Osteoblast (primary cell): Measurements from ENCODE around the gene NAA15. TPM values are rescaled to one million over a fixed set of nuclear protein-coding genes. Genes with fewer than 3 reads are reported as not detected.

Experiments used
- DNase-seq: peaks from one replicate; pipeline ENCODE4 v3.0.0; 2011; ENCODE audit warnings: low spot score, mixed read lengths; ENCODE audit not compliant: insufficient read length; ENCODE audit errors: missing footprints
- H2AFZ ChIP-seq: 2 replicates; pipeline ENCODE4 v1.6.0; 2011; ENCODE audit warnings: mild to moderate bottlenecking, low read length
- H3K27ac ChIP-seq: 2 replicates; pipeline ENCODE4 v1.5.1; 2011; ENCODE audit warnings: mild to moderate bottlenecking, low read depth, low read length, moderate library complexity
- H3K27me3 ChIP-seq: 2 replicates; pipeline ENCODE4 v1.6.0; 2012; ENCODE audit warnings: mild to moderate bottlenecking, control low read depth, inconsistent platforms, low read length, moderate library complexity; ENCODE audit not compliant: insufficient read depth
- H3K36me3 ChIP-seq: 2 replicates; pipeline ENCODE4 v1.5.1; 2011; ENCODE audit warnings: mild to moderate bottlenecking, low read length, control low read depth, moderate library complexity; ENCODE audit not compliant: insufficient read depth
- H3K4me1 ChIP-seq: 2 replicates; pipeline ENCODE4 v1.5.1; 2011; ENCODE audit warnings: mild to moderate bottlenecking, low read length, control low read depth, moderate library complexity; ENCODE audit not compliant: insufficient read depth
- H3K4me2 ChIP-seq: 2 replicates; pipeline ENCODE4 v1.6.0; 2011; ENCODE audit warnings: mild to moderate bottlenecking, low read length; ENCODE audit not compliant: insufficient read depth
- H3K4me3 ChIP-seq: fragments of 200-600 bp; sonication (generic); 3 replicates; pipeline ENCODE4 v1.5.1; 2012; ENCODE audit warnings: mild to moderate bottlenecking, low read length, inconsistent platforms; ENCODE audit not compliant: insufficient read depth
- H3K79me2 ChIP-seq: 2 replicates; pipeline ENCODE4 v1.6.0; 2012; ENCODE audit warnings: mild to moderate bottlenecking, low read length, control low read depth, inconsistent platforms; ENCODE audit not compliant: insufficient read depth
- H3K9me3 ChIP-seq: 2 replicates; pipeline ENCODE4 v1.5.1; 2011; ENCODE audit warnings: low read depth, low read length, control low read depth
- H4K20me1 ChIP-seq: 2 replicates; pipeline ENCODE4 v1.6.0; 2012; ENCODE audit warnings: mild to moderate bottlenecking, low read length, control low read depth; ENCODE audit not compliant: insufficient read depth
- total RNA-seq: library from RNA; depleted of rRNA; stranded (reverse); fragments of >200 nt; gene quantifications from 2 replicates; pipeline ENCODE4 v1.2.3, GENCODE V29; 2012
- TF ChIP-seq, protein P1 (sequence below): IDR thresholded peaks from 2 replicates; pipeline ENCODE4 v1.5.1; 2011; ENCODE audit warnings: mild to moderate bottlenecking, low read depth, low read length, moderate library complexity; ENCODE audit errors: extremely low read depth

NAA15 gene
- total RNA-seq, 1 donor, result 33.3 TPM

DNA sequence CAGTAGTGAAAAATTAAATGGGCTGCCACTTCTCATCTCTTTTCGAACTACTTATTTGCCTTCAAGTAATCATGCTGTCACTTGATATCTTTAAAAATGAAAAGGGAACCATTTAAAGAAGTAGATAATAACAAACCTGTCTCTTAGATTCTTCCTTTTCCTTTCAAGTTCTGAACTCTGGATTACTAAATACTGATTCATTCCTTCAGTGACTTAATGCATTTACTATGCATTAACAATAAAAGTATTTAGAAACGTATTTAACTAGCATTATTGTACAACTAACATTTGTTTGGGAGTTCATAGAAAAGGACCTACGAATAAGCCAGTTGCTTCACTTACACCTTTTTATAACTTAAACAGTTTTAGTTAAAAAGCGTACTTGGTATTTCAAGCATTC, 91.5 kb downstream of the NAA15 start:
- H3K36me3 ChIP-seq, result peaks cover 45% of the 10 kb centered on the region
- no peak for DNase-seq

DNA sequence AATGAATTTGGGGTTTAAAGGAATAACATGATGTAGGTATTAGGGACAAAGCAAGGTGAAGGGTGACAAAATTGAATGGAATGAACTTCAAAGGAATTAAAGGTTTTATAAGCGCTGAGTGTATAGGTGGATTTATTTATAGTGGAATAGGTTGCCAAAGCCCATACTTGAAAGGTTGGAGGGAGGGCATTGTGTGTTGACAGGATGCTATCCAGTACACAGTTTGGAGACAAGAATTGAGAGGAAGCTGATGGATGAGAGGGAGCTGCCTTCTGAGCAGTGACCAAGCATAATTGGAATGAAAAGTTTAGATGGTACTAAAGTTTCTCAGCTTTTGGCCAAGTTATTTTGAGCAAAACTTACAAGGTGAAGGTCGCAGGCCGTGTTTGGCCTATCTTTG, 100.1 kb downstream of the NAA15 start:
- no peak overlapping the region for H3K27ac ChIP-seq
- TF ChIP-seq, protein P1, sequence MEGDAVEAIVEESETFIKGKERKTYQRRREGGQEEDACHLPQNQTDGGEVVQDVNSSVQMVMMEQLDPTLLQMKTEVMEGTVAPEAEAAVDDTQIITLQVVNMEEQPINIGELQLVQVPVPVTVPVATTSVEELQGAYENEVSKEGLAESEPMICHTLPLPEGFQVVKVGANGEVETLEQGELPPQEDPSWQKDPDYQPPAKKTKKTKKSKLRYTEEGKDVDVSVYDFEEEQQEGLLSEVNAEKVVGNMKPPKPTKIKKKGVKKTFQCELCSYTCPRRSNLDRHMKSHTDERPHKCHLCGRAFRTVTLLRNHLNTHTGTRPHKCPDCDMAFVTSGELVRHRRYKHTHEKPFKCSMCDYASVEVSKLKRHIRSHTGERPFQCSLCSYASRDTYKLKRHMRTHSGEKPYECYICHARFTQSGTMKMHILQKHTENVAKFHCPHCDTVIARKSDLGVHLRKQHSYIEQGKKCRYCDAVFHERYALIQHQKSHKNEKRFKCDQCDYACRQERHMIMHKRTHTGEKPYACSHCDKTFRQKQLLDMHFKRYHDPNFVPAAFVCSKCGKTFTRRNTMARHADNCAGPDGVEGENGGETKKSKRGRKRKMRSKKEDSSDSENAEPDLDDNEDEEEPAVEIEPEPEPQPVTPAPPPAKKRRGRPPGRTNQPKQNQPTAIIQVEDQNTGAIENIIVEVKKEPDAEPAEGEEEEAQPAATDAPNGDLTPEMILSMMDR, result no peak

More for the DNA sequence above, 91.5 kb downstream of the NAA15 start:
- Histone ChIP-seq H2AFZ (no peak overlapping the region), H3K4me2 (no peak overlapping the region), H4K20me1 (no peaks in the 10 kb centered on the region), H3K27me3 (no peaks in the 10 kb centered on the region), H3K9me3 (no peaks in the 10 kb centered on the region), H3K4me3 (no peak overlapping the region), H3K79me2 (no peaks in the 10 kb centered on the region), H3K4me1 (no peaks in the 10 kb centered on the region), H3K27ac (no peak overlapping the region)
- TF ChIP-seq, protein P1, result no peak

DNA sequence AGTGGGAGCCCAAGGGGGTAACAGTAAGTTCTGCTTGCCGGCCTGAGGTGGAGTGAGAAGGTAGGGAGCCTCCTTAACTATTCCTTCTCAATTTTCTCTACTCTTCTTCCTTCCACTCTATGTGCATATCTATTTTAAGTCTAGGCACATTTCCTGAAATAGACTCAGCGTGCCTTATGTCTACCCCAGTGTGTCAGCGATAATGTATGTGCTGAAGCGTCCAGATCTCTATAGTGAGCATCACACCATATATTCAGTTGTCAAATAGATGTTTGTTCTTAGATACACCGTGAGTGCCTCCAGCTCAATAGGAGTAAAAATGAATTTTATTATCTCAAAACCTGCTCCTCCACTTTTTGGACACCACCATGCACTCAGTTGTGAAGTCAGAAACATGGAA, 101.1 kb downstream of the NAA15 start:
- Histone ChIP-seq H2AFZ (no peak overlapping the region), H3K4me1 (no peaks in the 10 kb centered on the region), H3K79me2 (no peaks in the 10 kb centered on the region), H3K4me2 (no peak overlapping the region), H4K20me1 (no peaks in the 10 kb centered on the region), H3K4me3 (no peak overlapping the region), H3K9me3 (no peaks in the 10 kb centered on the region), H3K36me3 (no peaks in the 10 kb centered on the region), H3K27ac (no peak overlapping the region), H3K27me3 (no peaks in the 10 kb centered on the region)
- TF ChIP-seq, protein P1, result no peak
- DNase-seq, result no peak

More for the DNA sequence above, 100.1 kb downstream of the NAA15 start:
- Histone ChIP-seq H3K9me3 (no peaks in the 10 kb centered on the region), H3K36me3 (no peaks in the 10 kb centered on the region), H3K4me3 (no peak overlapping the region), H2AFZ (no peak overlapping the region), H3K79me2 (no peaks in the 10 kb centered on the region), H3K4me1 (no peaks in the 10 kb centered on the region), H4K20me1 (no peaks in the 10 kb centered on the region), H3K4me2 (no peak overlapping the region), H3K27me3 (no peaks in the 10 kb centered on the region)
- DNase-seq, result no peak

DNA sequence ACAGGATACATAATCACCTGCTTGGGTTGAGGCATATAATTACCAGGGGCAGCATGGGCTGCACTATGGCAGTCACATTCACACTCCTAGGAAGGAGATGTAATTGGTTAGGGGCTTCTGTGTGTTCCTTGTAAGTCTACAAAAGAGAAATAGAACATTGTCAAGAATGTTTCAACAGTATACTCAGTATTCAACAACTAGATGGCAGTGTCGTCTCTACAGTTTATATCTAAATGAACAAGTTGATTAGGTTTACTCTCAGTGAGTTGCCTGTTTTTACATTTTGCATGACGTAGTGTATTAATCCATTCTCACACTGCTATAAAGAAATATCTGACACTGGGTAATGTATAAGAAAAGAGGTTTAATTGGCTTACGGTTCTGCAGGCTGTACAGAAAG, 102.2 kb downstream of the NAA15 start:
- no peaks in the 10 kb centered on the region for H3K27me3 ChIP-seq
- no peaks in the 10 kb centered on the region for H3K36me3 ChIP-seq
- H3K9me3 ChIP-seq, result no peaks in the 10 kb centered on the region
- H4K20me1 ChIP-seq, result no peaks in the 10 kb centered on the region
- no peak overlapping the region for H3K4me3 ChIP-seq
- H3K79me2 ChIP-seq, result no peaks in the 10 kb centered on the region
- H3K27ac ChIP-seq, result no peak overlapping the region
- TF ChIP-seq, protein P1, result no peak
- no peaks in the 10 kb centered on the region for H3K4me1 ChIP-seq
- no peak for DNase-seq
- no peak overlapping the region for H3K4me2 ChIP-seq
- no peak overlapping the region for H2AFZ ChIP-seq
